ENCODE data around the gene SGSM1. TPM values are rescaled to one million over a fixed set of nuclear protein-coding genes. Genes with fewer than 3 reads are reported as not detected.

Gene SGSM1, protein sequence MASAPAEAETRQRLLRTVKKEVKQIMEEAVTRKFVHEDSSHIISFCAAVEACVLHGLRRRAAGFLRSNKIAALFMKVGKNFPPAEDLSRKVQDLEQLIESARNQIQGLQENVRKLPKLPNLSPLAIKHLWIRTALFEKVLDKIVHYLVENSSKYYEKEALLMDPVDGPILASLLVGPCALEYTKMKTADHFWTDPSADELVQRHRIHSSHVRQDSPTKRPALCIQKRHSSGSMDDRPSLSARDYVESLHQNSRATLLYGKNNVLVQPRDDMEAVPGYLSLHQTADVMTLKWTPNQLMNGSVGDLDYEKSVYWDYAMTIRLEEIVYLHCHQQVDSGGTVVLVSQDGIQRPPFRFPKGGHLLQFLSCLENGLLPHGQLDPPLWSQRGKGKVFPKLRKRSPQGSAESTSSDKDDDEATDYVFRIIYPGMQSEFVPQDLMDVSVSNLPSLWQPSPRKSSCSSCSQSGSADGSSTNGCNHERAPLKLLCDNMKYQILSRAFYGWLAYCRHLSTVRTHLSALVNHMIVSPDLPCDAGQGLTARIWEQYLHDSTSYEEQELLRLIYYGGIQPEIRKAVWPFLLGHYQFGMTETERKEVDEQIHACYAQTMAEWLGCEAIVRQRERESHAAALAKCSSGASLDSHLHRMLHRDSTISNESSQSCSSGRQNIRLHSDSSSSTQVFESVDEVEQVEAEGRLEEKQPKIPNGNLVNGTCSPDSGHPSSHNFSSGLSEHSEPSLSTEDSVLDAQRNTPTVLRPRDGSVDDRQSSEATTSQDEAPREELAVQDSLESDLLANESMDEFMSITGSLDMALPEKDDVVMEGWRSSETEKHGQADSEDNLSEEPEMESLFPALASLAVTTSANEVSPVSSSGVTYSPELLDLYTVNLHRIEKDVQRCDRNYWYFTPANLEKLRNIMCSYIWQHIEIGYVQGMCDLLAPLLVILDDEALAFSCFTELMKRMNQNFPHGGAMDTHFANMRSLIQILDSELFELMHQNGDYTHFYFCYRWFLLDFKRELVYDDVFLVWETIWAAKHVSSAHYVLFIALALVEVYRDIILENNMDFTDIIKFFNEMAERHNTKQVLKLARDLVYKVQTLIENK
- total RNA-seq = 0.18 TPM in 1 of 2 replicates, not detected in the other

DNA sequence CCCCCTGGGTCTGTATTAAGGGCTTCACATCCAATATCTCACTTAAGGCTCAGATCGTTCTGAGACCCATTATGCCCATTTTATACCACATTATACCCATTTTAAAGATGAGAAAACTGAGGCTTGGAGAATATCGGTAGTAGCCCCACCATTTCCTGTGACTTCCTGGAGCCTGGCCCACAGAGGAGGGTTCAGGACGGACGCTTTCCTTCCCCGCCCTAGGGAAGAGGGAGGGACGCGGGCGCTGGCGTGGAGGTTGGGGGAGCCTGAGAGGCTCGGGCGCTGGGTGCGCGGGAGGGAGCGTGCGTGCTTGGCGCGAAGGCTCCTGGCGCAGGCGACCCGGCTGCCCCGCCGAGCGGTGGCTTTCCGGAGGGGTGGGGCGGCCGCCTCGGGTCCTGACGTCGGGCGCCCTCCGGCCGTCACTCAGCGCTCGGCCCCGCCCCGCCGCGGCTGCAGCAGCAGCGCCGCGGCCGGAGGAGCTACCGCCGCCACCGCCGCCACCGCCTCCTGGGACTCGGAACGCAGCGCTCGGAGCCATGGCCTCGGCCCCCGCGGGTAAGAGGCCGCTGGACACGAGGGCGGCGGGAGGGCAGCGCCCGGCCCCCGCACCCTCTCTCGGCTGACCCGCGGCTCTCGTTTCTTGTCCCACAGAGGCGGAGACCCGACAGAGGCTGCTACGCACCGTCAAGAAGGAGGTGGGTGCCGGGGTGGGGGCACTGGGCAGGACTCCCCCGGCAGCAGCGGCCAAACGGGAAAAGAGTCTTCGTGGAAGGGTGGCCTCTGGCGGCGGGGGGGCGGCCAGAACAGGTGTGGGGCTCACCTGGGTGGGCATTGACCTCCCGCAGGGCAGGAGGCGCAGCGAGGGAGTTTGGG, at the start of gene SGSM1:
Gene SGSM1 (plus strand): TSS at position 422 of the 873 bp plus-strand sequence. CDS start 115 bp downstream, at position 537.
- DNase-seq (ENCODE audit: extremely low read depth, low read depth, low spot score) = no peak

DNA sequence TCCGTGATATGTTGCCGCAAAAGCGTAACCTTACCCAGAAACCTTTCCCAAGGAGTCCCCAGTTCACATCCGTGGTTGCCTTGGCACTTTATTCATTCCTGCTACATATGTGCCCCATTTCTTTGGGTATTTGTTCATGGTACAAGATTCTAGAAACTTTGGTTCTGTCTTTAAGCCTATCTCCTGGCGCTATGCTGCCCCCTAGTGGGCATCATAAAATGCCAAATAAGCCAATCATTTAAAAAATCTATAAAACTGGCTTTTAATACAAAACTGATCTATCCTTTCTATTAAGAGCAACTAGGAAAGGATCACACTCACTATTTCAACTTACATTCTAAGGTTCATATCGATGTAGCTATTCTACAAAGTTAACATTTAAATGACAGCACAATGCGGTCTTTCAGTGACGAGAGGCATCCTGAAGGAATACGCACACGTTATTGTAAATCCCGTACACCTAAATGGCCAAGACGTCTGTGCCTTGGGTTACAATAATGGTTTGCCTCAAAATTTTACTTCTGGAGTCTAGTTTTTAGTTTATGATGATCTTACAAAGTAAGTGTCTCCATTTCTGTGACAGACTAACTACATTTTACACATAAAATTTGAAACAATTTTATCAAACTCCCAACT, 47.7 kb upstream of the SGSM1 start:
- DNase-seq (ENCODE audit: extremely low read depth, low read depth, low spot score) = no peak

DNA sequence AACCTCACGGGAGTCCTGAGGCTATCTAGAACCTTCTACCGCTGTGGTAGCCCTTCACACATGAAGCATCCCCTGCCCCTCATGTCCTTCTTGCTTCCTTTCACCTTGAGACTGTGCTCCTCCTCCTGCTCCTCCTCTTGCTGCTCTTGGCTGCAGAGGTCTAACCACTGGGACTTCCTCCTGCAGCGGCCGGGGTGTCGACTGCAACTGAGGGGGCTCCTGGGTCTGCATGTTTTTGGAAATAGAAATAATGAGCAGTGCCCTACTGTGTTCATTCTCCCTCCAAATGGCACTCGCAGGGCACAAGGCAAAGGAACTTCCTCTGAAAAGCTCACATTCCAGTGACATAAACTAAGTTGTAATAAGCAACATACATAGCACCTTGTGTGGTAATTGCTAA, 46.2 kb upstream of the SGSM1 start:
- no peak for DNase-seq (ENCODE audit: extremely low read depth, low read depth, low spot score)

DNA sequence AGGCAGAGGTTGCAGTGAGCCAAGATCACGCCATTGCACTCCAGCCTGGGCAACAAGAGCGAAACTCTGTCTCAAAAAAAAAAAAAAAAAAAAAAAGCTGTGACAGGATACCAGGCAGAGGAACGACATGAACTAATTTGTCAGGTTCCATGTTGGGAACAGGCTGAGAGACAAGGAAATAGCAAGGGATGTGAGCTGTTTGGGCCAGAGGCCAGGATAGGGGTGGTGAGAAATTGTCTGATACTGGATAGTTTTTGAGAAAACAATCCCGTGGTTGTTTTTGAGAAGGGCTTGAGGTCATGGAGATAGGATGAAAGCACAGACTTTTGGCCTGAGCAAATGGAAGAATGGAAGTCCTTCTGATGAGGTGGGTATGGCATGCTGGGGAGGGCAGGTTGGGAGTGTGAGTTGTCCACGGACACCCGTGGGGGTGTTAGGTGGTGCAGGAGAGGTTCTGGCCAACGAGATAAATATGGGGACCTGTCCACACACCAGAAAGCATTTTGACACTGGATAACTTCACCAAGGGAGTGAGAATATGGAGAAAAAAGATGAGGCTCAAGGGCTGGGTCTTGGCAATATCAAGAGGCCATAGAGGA, 45.2 kb upstream of the SGSM1 start:
- DNase-seq (ENCODE audit: extremely low read depth, low read depth, low spot score) = no peak

DNA sequence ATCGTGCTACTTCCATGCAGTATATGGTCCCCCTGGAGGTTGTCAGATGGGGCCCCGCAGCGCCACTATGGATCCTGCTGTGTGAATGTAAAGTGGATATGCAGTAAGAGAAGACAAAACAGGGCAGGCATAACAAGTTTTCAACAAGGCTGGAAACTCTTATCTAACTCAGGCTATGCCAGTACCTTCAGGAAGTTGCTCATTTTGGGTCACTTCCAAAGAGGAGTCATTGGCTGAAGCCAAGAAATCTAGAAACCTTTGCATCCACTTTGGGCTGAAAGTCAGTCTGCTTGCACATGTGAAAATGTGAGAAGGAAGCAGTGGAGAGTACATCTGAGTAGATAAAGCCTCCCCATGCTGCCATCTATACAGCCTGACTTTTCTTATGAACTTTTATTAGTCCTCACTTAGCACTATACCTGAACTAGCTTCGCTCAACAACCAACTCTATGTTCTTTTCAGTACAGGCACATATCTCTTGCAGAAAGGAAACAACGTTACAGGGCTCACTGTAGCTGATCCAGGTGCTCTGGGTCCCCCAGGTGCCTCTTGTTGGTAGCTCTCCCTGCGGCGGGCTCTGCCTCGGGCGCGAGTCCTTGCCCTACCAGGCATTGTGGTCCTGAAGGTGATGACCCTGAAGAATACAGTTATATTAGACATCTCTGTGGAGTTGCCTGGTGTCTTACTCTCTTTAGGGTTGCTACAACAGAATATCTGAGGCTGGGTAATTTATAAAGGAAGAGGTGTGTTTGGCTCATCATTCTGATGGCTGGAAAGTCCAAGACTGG, 43.9 kb upstream of the SGSM1 start:
- no peak for DNase-seq (ENCODE audit: extremely low read depth, low read depth, low spot score)

DNA sequence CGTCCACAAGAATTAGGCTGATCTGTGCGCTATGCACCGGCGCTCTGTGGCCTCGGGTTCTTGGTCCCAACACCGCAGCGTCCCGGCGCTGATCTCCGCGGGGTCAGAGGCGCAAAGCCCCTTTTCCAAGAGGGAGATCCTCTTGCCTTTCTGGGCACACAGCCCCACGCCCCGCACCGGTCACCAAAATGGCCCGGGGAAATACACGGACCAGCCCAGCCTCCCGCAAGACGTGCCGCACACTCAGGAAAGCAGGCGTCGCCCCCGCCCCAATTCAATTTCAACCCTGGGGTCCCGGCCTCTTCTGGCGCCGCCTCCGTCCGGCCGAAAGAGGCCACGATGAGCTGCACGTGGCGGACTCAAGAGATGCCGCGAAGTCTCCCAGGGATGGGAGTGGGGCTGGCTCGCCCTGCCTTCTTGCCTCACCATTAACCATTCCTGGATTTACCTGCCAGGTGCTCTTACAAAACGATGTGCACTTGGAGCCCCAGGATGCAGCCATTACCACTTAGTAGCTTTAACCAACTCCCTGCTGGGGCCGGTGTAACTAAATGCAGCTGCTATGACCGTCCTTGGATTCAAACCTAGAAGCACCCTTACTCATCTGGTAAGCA, 42.0 kb upstream of the SGSM1 start:
- no peak for DNase-seq (ENCODE audit: extremely low read depth, low read depth, low spot score)

DNA sequence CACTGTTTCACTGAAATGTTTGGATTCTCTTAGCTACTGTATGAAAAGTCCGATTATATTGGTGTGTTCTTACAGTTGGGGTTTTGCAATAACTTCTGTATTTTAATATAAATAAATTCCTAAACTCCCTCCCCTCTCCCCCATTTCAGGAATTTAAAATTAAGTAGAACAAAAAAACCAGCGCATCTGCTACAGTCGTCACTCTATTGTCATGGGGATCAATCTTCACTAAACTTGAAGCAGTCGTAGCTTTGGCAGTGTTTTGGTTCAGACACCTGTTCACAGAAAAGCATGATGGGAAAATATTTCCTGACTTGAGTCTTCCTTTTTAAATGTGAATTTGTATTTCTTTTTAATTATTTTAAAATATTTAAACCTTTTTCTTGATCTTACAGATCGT, 40.8 kb upstream of the SGSM1 start:
- DNase-seq (ENCODE audit: extremely low read depth, low read depth, low spot score) = no peak

DNA sequence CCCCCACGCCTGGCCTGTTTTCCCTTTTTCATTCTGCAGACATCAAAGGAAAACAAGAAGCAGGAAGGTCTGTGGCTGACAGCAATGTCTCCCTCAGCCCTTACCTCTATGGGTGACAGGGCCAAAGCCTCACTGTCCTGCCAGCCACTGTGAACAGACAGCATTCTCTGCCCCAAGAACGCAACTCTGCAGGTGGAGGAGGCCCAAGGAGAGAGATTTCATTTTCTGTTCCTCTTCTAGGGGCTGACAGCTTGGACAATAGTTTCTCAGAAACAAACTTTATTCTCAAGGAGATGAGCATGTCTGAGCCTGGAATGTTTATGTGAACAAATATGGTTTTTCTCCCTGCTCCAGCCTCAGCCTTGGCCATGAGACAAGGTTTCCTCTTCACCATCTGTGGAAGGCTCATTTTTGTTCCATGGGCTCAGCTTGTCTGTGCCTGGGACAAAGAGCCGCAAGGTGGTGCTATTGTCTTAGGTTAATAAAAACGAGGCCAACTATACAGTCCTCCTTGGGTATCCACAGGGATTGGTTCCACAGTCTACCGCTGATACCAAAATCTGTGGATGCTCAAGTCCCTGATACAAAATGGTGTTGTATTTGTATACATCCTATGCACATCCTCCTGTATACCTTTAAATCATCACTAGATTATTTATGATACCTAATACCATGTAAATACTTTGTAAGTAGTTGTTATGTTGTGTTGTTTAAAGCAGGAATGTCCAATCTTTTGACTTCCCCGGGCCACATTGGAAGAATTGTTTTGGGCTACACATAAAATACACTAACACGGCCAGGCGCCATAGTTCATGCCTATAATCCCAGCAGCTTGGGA, 37.3 kb upstream of the SGSM1 start:
- DNase-seq (ENCODE audit: extremely low read depth, low read depth, low spot score) = no peak

DNA sequence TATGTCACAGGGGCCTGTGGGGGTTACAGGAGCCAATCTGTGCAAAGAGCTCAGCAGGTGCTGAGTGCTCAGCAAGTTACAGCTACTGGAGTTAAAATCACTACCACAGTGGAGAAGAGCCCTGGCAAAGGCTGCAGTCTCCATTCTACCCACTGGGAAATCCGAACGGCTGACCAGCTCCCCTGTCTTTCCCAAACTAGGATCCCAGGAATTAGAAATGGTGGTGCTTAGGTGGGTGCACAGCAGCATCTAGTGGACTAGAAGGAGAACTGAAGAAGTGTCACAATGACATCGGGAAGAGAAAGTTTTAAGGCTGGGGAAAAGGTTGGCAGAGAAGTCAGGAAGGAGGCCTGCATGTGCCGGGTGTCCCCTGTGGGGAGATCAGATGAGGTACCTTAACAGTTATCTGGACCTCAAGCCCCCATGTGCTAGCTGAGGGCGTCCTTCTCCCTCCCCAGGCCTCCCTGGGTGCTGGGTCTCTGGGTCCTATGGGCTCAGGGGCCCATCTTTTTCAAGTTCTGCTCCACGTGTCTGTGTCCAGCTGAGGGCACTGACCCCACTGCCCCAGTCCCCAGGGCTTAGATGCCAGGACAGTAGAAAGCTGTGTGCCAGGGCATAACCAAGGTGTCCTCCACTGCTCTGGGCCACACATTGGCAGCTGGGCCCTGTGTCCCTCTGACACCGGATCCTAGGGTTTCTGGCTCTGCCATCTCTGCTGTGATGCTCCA, 33.4 kb upstream of the SGSM1 start:
- no peak for DNase-seq (ENCODE audit: extremely low read depth, low read depth, low spot score)

DNA sequence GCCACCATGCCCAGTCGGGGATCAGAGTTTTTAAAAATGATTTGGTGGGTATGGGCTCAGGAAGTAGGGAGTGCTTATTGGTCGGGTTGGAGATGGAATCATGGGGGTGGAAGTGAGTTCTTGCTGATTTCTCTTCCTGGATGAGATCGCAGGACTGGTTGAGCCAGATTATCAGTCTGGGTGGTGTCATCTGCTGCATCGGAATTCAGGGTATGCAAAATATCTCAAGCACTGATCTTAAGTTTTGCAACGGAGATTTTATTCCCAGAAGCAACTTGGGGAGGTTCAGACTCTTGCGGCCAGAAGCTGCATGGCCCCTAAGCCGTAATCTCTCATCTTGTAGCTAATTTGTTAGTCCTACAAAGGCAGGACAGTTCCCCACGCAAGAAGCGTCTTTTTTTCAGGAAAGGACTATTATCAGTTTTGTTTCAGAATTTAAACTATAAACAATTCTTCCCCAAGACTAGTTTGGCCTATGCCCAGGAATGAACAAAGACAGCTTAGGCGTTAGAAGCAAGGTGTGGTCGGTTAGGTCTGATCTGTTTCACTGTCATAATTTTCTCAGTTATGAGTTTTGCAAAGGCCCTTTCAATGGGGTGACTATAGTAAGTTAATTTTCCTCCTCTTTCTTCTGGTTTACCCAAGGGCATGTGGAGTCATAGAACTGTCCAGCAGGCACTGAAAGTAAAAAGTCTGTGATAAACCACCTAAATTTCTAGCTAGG, 30.1 kb upstream of the SGSM1 start:
- no peak for DNase-seq (ENCODE audit: extremely low read depth, low read depth, low spot score)

DNA sequence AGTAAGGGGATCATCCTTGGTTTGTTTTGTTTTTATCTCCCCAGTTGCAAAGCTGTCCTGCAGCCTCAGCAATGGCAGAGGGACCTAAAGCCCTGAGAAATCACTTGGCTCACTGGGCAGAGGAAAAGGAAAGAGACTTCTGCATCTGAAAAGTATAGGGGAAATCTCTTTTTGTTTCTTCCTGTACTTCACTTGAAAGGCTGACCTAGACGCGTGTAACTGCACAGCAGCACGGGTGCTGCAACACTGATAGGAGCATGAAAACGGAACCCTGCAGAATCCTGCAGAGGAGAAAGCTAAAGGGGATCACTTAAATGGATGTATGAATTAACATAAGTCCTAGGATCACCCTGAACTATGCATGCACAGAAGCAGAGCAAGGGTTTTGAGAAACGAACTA, 29.5 kb upstream of the SGSM1 start:
- DNase-seq (ENCODE audit: extremely low read depth, low read depth, low spot score) = no peak

DNA sequence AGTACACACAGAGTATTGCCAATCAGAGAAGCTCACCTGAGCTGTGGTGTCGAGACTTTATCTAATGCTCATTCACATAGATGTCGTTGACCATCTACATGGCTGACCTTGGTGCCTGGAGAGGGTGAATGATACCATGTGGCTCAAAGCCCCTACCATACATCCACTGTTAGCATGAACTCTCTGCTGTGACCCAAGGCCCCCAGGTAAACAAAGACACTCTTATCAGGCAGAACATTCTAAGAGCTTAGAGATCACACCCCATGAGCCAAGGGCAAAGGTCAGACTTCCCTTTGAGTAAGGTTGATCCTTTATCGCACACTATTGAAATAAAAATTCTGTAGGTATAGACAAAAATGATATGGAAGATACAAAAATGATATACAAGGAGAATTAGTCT, 16.5 kb upstream of the SGSM1 start:
- DNase-seq (ENCODE audit: extremely low read depth, low read depth, low spot score) = no peak

DNA sequence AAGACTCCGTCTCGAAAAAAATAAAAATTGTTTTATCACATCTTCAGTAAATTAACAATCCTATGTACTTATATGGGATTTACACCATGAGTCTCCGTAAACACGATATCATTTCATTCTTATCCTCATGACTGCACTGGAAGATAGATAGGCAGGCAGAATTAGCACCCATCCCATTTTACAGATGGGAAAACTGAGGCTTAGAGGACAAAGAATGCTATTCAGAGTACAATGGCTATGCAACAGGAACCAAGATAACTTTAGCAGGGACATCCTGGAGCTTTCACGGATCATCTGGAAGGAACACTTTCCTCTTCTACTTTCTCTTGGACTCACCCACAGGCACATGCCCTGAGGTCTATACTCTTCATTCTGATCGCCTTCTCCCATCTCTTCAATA, 14.6 kb upstream of the SGSM1 start:
- DNase-seq (ENCODE audit: extremely low read depth, low read depth, low spot score) = no peak

DNA sequence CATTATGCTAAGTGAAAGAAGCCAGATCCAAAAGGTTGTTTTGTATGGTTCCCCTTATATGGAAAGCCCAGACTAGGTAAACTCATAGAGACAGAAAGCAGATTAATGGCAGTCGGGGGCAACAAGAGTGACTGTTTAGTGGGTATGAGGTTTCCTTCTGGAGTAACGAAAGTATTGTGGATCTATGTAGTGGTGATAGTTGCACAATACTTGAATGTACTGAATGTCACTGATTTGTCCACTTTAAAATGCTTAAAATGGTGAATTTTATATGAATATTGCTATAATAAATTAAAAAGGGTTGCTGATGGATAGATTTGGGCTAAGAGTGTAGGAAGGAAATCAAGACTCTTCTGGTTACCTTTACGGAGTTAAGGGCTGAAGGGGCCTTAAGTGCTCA, 10.0 kb upstream of the SGSM1 start:
- no peak for DNase-seq (ENCODE audit: extremely low read depth, low read depth, low spot score)

DNA sequence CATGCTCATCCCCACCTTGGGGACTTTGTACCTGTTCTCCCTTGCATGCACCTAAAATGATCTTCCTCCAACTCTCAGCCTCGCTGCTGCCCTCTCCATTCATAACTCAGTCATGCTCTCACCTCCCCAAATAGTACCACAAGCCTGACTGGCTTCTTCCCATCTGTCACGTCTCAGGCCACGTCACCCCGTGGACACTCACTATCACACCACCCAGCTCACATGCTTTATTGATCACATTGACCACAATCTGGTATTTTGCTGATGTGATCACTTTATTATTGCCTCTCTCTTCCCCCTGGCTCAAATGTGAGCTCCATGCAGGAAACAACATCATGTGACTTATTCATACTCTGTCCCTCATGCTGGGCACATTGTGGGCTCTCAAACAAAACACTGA, 9.2 kb upstream of the SGSM1 start:
- DNase-seq (ENCODE audit: extremely low read depth, low read depth, low spot score) = no peak

DNA sequence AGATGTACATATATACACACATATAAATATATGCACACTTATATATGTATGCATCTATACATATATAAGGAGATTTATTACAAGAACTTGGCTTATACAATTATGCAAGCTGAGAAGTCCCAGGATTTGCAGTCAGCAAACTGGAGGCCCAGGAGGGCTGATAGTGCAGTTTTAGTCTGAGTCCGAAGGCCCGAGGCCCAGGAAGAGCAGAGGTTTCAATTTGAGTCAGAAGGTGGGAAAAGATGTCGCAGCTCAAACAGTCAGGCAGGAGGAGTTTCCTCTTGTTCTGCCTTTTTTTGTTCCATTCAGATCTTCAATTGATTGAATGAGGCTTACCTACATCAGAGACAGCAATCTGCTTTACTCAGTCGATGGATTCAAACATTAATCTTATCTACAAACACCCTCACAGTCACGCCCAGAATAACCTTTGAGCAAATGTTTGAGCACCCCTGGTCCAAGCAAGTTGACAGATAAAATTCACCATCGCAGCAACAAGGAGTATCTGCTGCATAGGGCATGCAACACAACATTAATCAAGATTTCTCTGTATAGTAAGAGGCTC, 4.0 kb upstream of the SGSM1 start:
- no peak for DNase-seq (ENCODE audit: extremely low read depth, low read depth, low spot score)
